ENCODE measurements around the gene CFAP70. TPM values are rescaled to one million over a fixed set of nuclear protein-coding genes. Genes with fewer than 3 reads are reported as not detected.

The CFAP70 gene
- total RNA-seq, 1 donor from 2014 or later: 1.3 TPM

DNA sequence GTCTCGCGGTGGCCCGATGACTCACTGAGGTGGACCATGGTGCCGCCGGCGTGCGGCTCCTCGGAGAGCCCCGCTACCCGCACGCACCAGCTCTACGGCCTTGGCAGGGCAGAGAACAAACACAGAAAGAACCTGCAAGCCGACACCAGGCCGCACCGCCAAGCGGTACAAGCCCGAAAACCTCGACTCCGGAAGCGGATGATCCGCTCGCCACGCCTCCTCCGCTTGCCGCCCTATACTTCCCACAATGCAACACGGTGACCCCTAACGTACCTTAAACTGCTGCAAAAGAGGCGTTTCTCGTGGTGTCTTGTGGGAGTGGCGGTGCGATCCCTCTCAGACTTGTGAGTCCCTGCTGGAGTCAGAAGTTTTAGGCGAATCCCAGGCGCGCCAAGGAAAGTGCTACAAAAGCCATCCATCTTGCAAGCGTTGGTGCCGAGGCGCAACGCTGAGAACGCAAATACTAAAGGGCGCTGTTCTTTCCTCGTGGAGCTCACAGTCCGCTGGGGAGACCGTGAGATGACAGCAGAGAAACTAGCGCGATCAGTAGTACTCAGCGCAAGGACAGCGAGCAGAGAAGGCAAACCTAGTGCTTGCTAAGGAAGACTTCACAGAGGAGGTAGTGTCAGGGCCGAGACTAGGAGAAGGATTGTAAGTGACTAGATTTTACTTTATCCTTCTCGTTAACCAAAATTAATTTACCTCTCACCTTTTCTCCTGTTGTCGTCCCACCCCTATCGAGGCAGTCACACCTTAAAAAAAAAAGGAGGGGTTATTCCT, 106.0 kb downstream of the CFAP70 start, which contains the start of gene MRPS16:
MRPS16 (minus strand) TSS at position 200 of the 780 bp plus-strand sequence; CDS start at position 38, 162 bp downstream.
- peak; percentile 90 for DNase-seq
- Mint-ChIP-seq H3K4me3 (ENCODE audit: unreplicated experiment) (peak within 1 kb of the TSS; percentile 95), H3K9me3 (ENCODE audit: unreplicated experiment) (peaks cover 7% of the 10 kb centered on the region), H3K36me3 (ENCODE audit: unreplicated experiment) (no peaks in the 10 kb centered on the region), H3K4me1 (ENCODE audit: low read depth, unreplicated experiment) (peaks cover 7% of the 10 kb centered on the region), H3K27ac (ENCODE audit: unreplicated experiment) (peak within 1 kb of the TSS; percentile 94), H3K27me3 (ENCODE audit: unreplicated experiment) (peaks cover 9% of the 10 kb centered on the region)
- TF ChIP-seq, protein P1, sequence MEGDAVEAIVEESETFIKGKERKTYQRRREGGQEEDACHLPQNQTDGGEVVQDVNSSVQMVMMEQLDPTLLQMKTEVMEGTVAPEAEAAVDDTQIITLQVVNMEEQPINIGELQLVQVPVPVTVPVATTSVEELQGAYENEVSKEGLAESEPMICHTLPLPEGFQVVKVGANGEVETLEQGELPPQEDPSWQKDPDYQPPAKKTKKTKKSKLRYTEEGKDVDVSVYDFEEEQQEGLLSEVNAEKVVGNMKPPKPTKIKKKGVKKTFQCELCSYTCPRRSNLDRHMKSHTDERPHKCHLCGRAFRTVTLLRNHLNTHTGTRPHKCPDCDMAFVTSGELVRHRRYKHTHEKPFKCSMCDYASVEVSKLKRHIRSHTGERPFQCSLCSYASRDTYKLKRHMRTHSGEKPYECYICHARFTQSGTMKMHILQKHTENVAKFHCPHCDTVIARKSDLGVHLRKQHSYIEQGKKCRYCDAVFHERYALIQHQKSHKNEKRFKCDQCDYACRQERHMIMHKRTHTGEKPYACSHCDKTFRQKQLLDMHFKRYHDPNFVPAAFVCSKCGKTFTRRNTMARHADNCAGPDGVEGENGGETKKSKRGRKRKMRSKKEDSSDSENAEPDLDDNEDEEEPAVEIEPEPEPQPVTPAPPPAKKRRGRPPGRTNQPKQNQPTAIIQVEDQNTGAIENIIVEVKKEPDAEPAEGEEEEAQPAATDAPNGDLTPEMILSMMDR (IDR thresholded peaks at IDR 0.05; ENCODE audit: partially characterized antibody, unreplicated experiment): no peak

DNA sequence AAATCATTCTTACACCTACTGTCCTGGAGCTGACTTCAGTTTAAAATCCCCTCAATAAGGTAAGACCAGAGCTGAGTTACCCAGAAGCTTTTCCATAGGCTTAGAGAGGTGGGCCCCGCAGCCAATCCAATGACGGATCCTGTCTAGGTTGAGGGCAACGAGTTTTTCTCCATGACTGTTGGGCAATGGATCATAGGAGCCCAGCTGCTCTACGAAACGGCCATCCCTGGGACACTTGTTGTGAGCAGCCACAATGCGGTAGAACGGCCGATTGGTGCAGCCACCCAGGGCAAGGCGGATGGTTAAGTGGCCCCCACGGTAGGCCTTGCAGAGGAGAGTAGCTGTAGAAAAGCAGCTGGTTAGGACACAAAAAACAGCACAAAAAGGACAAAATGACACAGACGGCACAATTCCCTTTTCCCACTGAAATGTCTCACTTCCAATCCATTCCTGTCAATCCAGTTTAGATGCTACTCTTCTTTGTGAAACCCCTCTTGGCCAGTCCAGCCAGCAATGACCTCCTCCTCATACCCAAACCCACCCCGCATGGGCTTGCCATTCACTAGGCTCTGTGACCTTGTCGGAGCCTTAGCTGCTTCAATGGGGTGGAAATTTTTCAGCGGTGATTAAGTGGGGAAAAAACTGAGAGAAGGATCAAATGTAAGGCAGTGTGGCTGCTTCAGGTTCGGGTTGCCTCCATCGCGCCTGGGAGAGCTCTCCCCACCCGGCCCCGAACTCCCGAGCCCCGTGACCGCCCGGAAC, 106.8 kb downstream of the CFAP70 start:
- TF ChIP-seq, protein P1 (IDR thresholded peaks at IDR 0.05; ENCODE audit: partially characterized antibody, unreplicated experiment): no peak
- Mint-ChIP-seq H3K4me3 (ENCODE audit: unreplicated experiment) (peak overlapping the region; percentile 95), H3K9me3 (ENCODE audit: unreplicated experiment) (peaks cover 7% of the 10 kb centered on the region), H3K27ac (ENCODE audit: unreplicated experiment) (peak overlapping the region; percentile 94), H3K36me3 (ENCODE audit: unreplicated experiment) (no peaks in the 10 kb centered on the region), H3K27me3 (ENCODE audit: unreplicated experiment) (peaks cover 9% of the 10 kb centered on the region), H3K4me1 (ENCODE audit: low read depth, unreplicated experiment) (peaks cover 9% of the 10 kb centered on the region)
- no peak for DNase-seq

DNA sequence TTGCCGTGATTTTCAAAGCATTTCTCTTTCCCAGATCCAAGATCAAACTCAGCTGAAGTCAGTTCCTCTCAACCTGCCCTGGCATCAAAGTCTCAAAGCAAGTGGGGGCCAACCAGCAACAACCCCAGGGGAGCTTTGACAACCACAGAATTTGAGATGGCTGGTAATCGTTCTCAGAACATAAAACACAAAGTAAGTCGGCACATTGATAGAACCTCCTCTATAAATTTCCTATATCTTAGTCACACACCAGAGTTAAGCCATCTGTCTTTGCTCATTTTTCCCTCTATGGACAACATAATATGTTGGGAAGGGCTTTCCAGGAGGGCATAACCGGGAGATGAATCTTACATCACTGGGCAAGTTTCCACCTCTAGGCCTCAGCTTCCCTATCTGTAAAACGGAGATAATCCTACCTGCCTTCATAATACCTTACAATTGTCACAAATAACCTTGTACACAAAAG, 110.4 kb downstream of the CFAP70 start:
- peaks cover 7% of the 10 kb centered on the region for H3K27me3 Mint-ChIP-seq (ENCODE audit: unreplicated experiment)
- no peaks in the 10 kb centered on the region for H3K36me3 Mint-ChIP-seq (ENCODE audit: unreplicated experiment)
- H3K27ac Mint-ChIP-seq (ENCODE audit: unreplicated experiment): peak overlapping the region; percentile 90
- peaks cover 19% of the 10 kb centered on the region for H3K4me1 Mint-ChIP-seq (ENCODE audit: low read depth, unreplicated experiment)
- H3K9me3 Mint-ChIP-seq (ENCODE audit: unreplicated experiment): peaks cover 8% of the 10 kb centered on the region
- TF ChIP-seq, protein P1 (IDR thresholded peaks at IDR 0.05; ENCODE audit: partially characterized antibody, unreplicated experiment): no peak
- no peak for DNase-seq
- peak overlapping the region; percentile 99 for H3K4me3 Mint-ChIP-seq (ENCODE audit: unreplicated experiment)

DNA sequence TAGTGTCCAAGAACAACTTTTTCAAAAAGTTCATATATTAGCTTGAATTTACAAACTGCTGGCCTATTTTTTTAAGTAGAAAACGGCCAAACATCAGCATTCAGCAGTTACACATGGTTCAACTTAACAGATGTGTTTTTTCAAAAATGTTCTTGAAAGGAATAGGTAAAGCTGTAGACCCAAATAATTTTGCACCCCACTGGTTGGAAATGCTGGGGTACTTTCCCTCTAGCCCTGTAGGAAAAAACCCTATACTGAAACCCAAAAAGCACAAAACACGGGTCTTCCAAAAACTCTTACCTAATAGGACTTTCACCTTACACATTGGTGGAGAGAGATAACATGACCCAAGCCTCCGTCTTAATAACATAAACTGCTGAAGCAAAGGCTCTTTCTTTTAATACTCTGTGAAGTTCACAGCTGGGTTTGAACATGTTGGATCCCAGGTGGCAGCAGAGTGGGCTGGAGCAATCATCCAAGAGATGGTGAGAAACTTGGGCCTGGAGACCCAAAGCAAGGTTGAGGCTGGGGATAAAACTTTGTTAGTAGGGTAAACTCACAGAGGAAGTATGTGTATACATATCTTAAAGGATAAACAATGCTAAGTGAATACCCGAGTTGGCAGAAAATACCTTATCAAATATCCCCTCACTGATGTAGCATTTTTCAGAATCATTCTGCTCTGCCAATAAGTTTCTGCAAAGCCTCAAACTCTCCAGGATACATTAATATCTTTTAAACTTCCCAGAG, 111.0 kb downstream of the CFAP70 start:
- H3K9me3 Mint-ChIP-seq (ENCODE audit: unreplicated experiment): peaks cover 8% of the 10 kb centered on the region
- no peaks in the 10 kb centered on the region for H3K36me3 Mint-ChIP-seq (ENCODE audit: unreplicated experiment)
- peaks cover 18% of the 10 kb centered on the region for H3K4me1 Mint-ChIP-seq (ENCODE audit: low read depth, unreplicated experiment)
- TF ChIP-seq, protein P1 (IDR thresholded peaks at IDR 0.05; ENCODE audit: partially characterized antibody, unreplicated experiment): no peak
- peak overlapping the region; percentile 99 for H3K4me3 Mint-ChIP-seq (ENCODE audit: unreplicated experiment)
- peaks cover 4% of the 10 kb centered on the region for H3K27me3 Mint-ChIP-seq (ENCODE audit: unreplicated experiment)
- DNase-seq: no peak
- H3K27ac Mint-ChIP-seq (ENCODE audit: unreplicated experiment): peak overlapping the region; percentile 90
